ENCODE measurements around the gene PCNX3. TPM values are rescaled to one million over a fixed set of nuclear protein-coding genes. Genes with fewer than 3 reads are reported as not detected.
A peak's percentile ranks its signal among the peaks of the same experiment; 100 is the strongest.
"Not testable (repeated sequence)": the region's sequence is repeated elsewhere in the genome, so short reads cannot be mapped to it uniquely, and the experiment has no call there.

PCNX3 gene
- total RNA-seq, 2 donors from 2014 or later, result 65.1 to 96.9 TPM

GRCh38 chr11:65660038-65660437, 44.5 kb downstream of the PCNX3 start:
- DNase-seq (ENCODE audit: low spot score), result peak; percentile 47
- peak overlapping the region; percentile 43 to 71 for H3K27ac Mint-ChIP-seq
- no peaks in the 10 kb centered on the region for H3K27me3 Mint-ChIP-seq

DNA sequence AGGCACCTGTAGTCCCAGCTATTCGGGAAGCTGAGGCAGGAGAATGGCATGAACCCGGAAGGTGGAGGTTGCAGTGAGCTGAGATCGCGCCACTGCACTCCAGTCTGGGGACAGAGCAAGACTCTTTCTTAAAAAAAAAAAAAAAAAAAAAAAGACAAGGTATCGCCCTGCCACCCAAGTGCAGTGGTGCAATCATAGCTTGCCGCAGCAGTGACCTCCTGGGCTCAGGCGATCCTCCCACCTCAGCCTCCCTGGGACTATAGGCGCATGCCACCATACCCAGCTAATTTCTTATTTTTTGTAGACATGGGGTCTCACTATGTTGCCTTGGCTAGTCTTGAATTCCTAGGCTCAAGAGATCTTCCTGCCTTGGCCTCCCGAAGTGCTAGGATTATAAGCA, 45.3 kb downstream of the PCNX3 start:
- H3K4me3 Mint-ChIP-seq, result peak overlapping the region; percentile 82
- peaks cover 32 to 43% of the 10 kb centered on the region in 2 donors for H3K4me1 Mint-ChIP-seq (ENCODE audit: low read depth in 2 of 2)
- peak overlapping the region; percentile 64 to 83 for H3K27ac Mint-ChIP-seq
- peak; percentile 25 for DNase-seq (ENCODE audit: low spot score)
- not testable (repeated sequence) for H3K27me3 Mint-ChIP-seq, ATAC-seq, H3K9me3 Mint-ChIP-seq
- peaks cover 28% of the 10 kb centered on the region for H3K36me3 Mint-ChIP-seq

More at GRCh38 chr11:65660038-65660437, 44.5 kb downstream of the PCNX3 start:
- Mint-ChIP-seq H3K4me3 (peak overlapping the region; percentile 39), H3K9me3 (no peaks in the 10 kb centered on the region), H3K36me3 (peaks cover 28% of the 10 kb centered on the region), H3K4me1 (ENCODE audit: low read depth in 2 of 2) (peaks cover 34 to 51% of the 10 kb centered on the region in 2 donors)
- no peak for ATAC-seq

DNA sequence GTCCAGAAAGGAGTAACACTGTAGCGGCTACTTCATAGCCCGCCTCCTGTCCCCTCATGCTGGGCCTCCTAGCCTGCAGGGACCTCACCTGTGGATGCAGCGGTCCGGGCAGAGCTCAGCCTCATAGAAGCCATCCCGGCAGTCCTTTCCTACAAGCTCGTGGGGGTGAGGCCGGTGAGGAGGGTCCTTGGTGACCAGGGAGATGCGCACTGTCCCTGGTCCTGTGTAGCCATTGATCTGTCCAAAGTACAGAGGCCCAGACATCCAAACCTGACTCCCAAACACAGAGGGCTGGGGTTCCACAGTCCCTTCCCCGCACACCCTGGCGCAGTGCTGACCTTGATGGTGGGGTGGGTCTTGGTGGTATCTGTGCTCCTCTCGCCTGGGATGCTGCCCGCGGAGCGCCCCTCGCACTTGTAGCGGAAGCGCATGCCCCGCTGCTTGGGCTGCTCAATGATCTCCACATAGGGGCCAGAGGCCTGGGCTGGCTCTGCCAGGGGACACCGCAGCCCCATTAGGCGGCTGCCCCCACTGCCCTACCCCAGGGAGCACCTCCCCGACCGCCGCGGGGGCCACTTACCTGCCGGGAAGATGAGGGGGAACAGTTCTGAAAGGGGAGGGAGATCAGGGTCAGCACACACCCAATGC, 46.1 kb downstream of the PCNX3 start:
- peaks cover 28 to 35% of the 10 kb centered on the region in 2 donors for H3K4me1 Mint-ChIP-seq (ENCODE audit: low read depth in 2 of 2)
- H3K36me3 Mint-ChIP-seq, result peaks cover 21% of the 10 kb centered on the region
- no peaks in the 10 kb centered on the region for H3K27me3 Mint-ChIP-seq
- ATAC-seq, result no peak
- H3K4me3 Mint-ChIP-seq, result peak overlapping the region; percentile 82
- peak overlapping the region; percentile 64 to 83 for H3K27ac Mint-ChIP-seq
- H3K9me3 Mint-ChIP-seq, result no peaks in the 10 kb centered on the region
- peak; percentile 44 for DNase-seq (ENCODE audit: low spot score)

DNA sequence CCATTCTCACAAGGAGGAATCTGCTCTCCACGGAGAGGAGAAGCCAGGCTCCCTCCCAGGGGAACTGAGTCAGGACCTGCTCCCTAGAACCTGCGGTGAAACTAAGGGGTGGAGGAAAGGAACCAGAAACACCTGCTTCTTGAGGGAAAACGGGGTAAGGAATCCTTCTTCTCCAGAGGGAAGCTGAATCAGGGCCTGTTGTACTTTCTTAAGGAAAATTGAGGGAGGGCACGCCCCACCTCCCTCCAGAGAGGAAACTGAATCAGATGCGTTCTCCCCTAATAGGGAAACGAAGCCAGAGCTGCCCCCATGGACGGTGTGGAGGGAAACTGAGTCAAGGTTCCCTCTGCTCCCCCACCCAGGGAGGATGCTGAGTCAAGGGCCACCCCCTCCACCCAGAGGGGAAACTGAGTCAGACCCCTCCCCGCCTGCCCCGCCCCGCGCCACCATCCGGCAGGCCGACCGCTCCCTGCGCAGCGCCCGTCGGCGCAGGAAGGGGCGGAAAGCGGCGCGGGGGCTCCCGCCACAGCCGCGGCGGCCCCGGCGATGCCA, 46.7 kb downstream of the PCNX3 start:
- ATAC-seq, result peak in 1 of 2 donors; percentile 48
- H3K4me1 Mint-ChIP-seq (ENCODE audit: low read depth in 2 of 2), result peaks cover 26 to 29% of the 10 kb centered on the region in 2 donors
- DNase-seq (ENCODE audit: low spot score), result no peak

GRCh38 chr11:65662799-65663638, 47.4 kb downstream of the PCNX3 start, which contains the start of gene RELA:
Gene RELA, minus strand, starts transcription at chr11:65662916. Its CDS starts 84 bp downstream, at chr11:65662832.
- Mint-ChIP-seq H3K27ac (peak within 1 kb of the TSS; percentile 89 to 93), H3K4me1 (ENCODE audit: low read depth in 2 of 2) (peaks cover 22 to 24% of the 10 kb centered on the region in 2 donors), H3K36me3 (peaks cover 17% of the 10 kb centered on the region), H3K27me3 (no peaks in the 10 kb centered on the region), H3K9me3 (no peaks in the 10 kb centered on the region), H3K4me3 (peak within 1 kb of the TSS; percentile 89)
- ATAC-seq (peak; percentile 93), DNase-seq (ENCODE audit: low spot score) (peak; percentile 94)

More for the DNA sequence above, 46.7 kb downstream of the PCNX3 start:
- Mint-ChIP-seq H3K4me3 (peak overlapping the region; percentile 82), H3K36me3 (peaks cover 17% of the 10 kb centered on the region), H3K27ac (peak overlapping the region; percentile 64 to 83), H3K9me3 (no peaks in the 10 kb centered on the region), H3K27me3 (no peaks in the 10 kb centered on the region)

- H3K27ac Mint-ChIP-seq, result peak overlapping the region; percentile 89 to 93
- H3K9me3 Mint-ChIP-seq, result no peaks in the 10 kb centered on the region
- no peaks in the 10 kb centered on the region for H3K27me3 Mint-ChIP-seq
- DNase-seq (ENCODE audit: low spot score) (no peak), ATAC-seq (peak; percentile 35 to 37)
- H3K4me1 Mint-ChIP-seq (ENCODE audit: low read depth in 2 of 2), result peaks cover 19 to 22% of the 10 kb centered on the region in 2 donors
- peak overlapping the region; percentile 89 for H3K4me3 Mint-ChIP-seq
- H3K36me3 Mint-ChIP-seq, result peaks cover 15% of the 10 kb centered on the region
These were observed 48.1 kb downstream of the PCNX3 start for GRCh38 chr11:65663639-65664200.

DNA sequence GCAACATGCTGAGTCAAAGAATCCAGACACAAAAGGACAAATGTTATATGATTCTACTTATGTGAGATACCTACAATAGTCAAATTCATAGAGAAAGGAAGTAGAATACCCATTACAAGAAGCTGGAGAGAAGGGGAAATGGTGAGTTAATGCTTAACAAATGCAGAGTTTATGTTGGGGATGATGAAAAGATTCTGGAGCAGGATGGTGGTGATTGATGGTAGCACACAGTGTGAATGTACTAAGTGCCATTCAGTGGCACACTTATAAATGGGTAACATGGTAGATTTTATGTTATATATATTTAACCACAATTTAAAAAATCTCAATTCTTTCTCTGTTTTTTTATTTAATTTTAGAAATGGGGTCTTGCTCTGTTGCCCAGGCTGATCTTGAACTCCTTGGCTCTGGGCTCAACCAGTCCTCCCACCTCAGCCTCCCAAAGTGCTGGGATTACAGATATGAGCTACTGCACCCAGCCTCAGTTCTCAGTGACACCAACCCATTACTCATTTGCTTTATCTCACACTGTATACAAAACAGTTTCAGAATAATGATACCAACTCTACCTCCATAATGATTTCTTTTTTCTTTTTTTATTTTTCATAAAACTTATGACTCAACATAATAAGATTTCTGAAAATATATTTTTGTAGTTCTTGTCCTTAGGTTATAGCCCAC, 56.7 kb downstream of the PCNX3 start:
- H3K27me3 Mint-ChIP-seq, result no peaks in the 10 kb centered on the region
- H3K9me3 Mint-ChIP-seq, result no peaks in the 10 kb centered on the region
- H3K36me3 Mint-ChIP-seq, result no peaks in the 10 kb centered on the region
- DNase-seq (ENCODE audit: low spot score) (no peak), ATAC-seq (no peak)
- H3K27ac Mint-ChIP-seq, result no peak overlapping the region
- no peaks in the 10 kb centered on the region for H3K4me1 Mint-ChIP-seq (ENCODE audit: low read depth in 2 of 2)
- no peak overlapping the region for H3K4me3 Mint-ChIP-seq

DNA sequence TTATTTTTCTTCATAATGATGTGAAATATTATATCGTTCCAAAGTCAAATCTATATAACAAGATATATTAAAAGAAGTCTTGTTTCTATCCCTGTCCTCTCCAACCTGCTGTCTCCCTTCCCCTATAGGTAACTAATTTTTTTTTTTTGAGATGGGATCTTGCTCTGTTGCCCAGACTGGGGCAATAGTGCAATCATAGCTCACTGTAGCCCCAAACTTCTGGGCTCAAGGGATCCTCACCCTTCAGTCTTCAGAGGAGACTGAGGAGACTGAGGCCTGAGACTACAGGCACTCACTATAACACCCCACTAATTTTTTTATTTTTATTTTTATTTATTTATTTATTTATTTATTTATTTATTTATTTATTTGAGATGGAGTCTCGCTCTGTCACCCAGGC, 57.4 kb downstream of the PCNX3 start:
- Mint-ChIP-seq H3K9me3 (no peaks in the 10 kb centered on the region), H3K36me3 (no peaks in the 10 kb centered on the region), H3K4me3 (no peak overlapping the region), H3K4me1 (ENCODE audit: low read depth in 2 of 2) (no peaks in the 10 kb centered on the region), H3K27me3 (no peaks in the 10 kb centered on the region), H3K27ac (no peak overlapping the region)
- DNase-seq (ENCODE audit: low spot score) (no peak), ATAC-seq (no peak)

GRCh38 chr11:65680192-65680743, 64.7 kb downstream of the PCNX3 start:
- no peak for DNase-seq (ENCODE audit: low spot score)
- Mint-ChIP-seq H3K4me1 (ENCODE audit: low read depth in 2 of 2) (no peaks in the 10 kb centered on the region), H3K27ac (no peak overlapping the region), H3K36me3 (no peaks in the 10 kb centered on the region), H3K4me3 (no peak overlapping the region), H3K9me3 (no peaks in the 10 kb centered on the region), H3K27me3 (no peaks in the 10 kb centered on the region)
- no peak for ATAC-seq

DNA sequence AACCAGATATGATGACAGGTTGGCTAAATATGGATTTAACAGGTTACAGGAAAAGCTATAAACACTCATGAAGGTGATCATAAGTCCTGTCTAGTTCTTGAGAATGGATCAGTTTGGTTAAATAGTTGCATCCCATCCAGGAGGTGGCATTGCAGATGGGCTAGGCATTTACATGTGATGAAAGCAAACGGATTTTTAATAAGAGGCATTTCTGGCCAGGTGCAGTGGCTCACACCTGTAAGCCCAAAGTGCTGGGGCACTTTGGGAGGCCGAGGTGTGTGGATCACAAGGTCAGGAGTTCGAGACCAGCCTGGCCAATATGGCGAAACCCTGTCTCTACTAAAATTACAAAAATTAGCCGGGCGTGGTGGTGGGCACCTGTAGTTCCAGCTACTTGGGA, 67.9 kb downstream of the PCNX3 start:
- H3K9me3 Mint-ChIP-seq; DNase-seq (ENCODE audit: low spot score); ATAC-seq; H3K4me3 Mint-ChIP-seq; H3K36me3 Mint-ChIP-seq; H3K4me1 Mint-ChIP-seq (ENCODE audit: low read depth in 2 of 2); H3K27me3 Mint-ChIP-seq: not testable (repeated sequence)
- H3K27ac Mint-ChIP-seq, result peak overlapping the region in 1 of 2 donors; percentile 41

DNA sequence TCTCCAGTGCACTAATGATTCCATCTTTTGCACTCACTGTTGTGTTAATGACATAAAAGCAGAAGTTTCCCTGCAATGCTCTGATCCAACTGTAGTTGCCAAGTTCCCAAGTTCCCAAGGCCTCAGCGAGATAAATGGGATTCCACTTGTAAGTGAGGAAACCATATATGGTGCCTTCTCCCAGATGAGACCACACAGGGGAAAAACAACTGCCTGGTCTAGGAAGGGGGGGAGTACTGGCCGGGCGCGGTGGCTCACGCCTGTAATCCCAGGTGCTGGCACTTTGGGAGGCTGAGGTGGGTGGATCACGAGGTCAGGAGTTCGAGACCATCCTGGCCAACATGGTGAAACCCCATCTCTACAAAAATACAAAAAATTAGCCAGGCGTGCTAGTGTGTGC, 70.4 kb downstream of the PCNX3 start:
- H3K4me1 Mint-ChIP-seq (ENCODE audit: low read depth in 2 of 2), result no peaks in the 10 kb centered on the region
- no peak overlapping the region for H3K4me3 Mint-ChIP-seq
- H3K36me3 Mint-ChIP-seq, result no peaks in the 10 kb centered on the region
- no peak overlapping the region for H3K27ac Mint-ChIP-seq
- ATAC-seq (no peak), DNase-seq (ENCODE audit: low spot score) (no peak)
- H3K9me3 Mint-ChIP-seq, result no peaks in the 10 kb centered on the region
- no peaks in the 10 kb centered on the region for H3K27me3 Mint-ChIP-seq
